ENCODE measurements around the gene LITAF.

Gene LITAF

GRCh38 chr16:11536104-11536866 lies 50.4 kb downstream of the LITAF start:
- no peaks in the 10 kb centered on the region for H3K9me3 ChIP-seq
- DNase-seq (ENCODE audit: low spot score in 2 of 2), result no peak
- H3K36me3 ChIP-seq (replicated peaks), result no peaks in the 10 kb centered on the region
- H3K4me3 ChIP-seq, result no peak overlapping the region
- H3K27me3 ChIP-seq (ENCODE audit: low read depth), result no peaks in the 10 kb centered on the region
- H3K4me1 ChIP-seq, result no peaks in the 10 kb centered on the region
- in situ Hi-C loops (cut with MboI; ENCODE audit: low sequenced_read_pairs), result loop anchor here (10.0 to 25.0 kb wide), 3 partner anchors 59 to 526 kb away; no protein-coding TSS in a partner anchor

DNA sequence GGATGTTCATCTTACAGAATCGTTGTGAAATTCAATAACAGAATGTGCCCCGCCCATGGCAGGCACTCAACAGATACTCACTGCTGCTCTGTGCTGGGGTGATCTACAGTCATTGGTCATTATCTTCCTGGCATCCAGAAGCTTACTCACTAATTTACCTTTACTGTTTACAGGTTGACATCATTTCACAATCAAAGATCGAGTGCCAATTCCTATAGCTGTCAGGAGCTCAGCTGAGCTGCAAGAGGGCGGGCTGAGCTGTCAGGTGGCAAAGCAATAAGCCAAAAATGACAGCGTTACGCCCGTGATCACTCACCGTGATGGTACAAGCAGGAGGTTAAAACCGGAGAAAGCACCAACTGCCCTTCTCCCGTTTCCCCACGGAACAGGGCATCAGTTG lies 51.2 kb downstream of the LITAF start:
- no peaks in the 10 kb centered on the region for H3K36me3 ChIP-seq (replicated peaks)
- H3K27me3 ChIP-seq (ENCODE audit: low read depth), result no peaks in the 10 kb centered on the region
- no peak for DNase-seq (ENCODE audit: low spot score in 2 of 2)
- in situ Hi-C loops (cut with MboI; ENCODE audit: low sequenced_read_pairs), result loop anchor here (10.0 to 25.0 kb wide), 3 partner anchors 59 to 527 kb away; no protein-coding TSS in a partner anchor
- no peak overlapping the region for H3K4me3 ChIP-seq
- H3K4me1 ChIP-seq, result no peaks in the 10 kb centered on the region
- H3K9me3 ChIP-seq, result no peaks in the 10 kb centered on the region

DNA sequence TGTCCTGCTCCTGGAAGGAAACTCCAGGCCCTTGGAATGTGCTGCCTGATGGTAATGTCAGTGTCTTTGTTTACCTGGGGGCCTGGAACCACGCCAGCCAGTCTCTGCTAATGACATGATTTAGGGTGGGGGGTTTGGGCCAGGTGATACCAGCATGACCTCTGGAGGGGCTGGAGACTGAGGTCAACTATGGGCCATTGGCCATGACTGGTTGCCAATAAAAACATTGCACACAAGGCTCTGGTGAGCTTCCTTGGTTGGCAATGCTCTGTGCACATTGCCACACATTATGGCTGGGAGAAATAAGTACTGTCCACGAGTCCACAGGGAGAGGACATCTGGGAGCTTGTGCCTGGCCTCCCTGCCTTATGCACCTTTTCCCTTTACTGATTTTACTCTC lies 52.5 kb downstream of the LITAF start:
- in situ Hi-C loops (cut with MboI; ENCODE audit: low sequenced_read_pairs), result loop anchor here (10.0 to 25.0 kb wide), 3 partner anchors 61 to 528 kb away; no protein-coding TSS in a partner anchor
- H3K36me3 ChIP-seq (replicated peaks), result no peaks in the 10 kb centered on the region
- no peak overlapping the region for H3K4me3 ChIP-seq
- no peaks in the 10 kb centered on the region for H3K4me1 ChIP-seq
- no peaks in the 10 kb centered on the region for H3K9me3 ChIP-seq
- DNase-seq (ENCODE audit: low spot score in 2 of 2), result no peak
- no peaks in the 10 kb centered on the region for H3K27me3 ChIP-seq (ENCODE audit: low read depth)

DNA sequence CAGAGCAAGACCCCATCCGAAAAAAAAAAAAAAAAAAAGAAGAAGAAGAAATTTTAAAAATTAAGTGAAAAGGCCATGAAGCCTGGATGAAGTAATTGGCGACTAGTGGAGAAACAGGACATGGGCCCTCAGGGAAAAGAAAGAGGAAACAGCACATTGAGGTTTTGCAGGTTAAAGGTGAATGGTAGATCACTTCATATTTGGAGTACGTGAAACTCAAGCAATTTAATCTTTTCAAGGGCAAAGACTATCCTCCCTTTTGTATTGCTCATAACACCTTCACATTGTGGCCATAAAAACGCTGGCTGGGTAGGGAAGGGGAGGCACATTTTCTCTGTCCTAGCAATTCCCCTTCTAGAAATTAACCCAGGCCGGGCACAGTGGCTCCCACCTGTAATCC lies 53.1 kb downstream of the LITAF start:
- Histone ChIP-seq H3K9me3 (no peaks in the 10 kb centered on the region), H3K36me3 (replicated peaks) (no peaks in the 10 kb centered on the region), H3K4me1 (no peaks in the 10 kb centered on the region), H3K27me3 (ENCODE audit: low read depth) (no peaks in the 10 kb centered on the region), H3K4me3 (no peak overlapping the region)
- no peak for DNase-seq (ENCODE audit: low spot score in 2 of 2)
- in situ Hi-C loops (cut with MboI; ENCODE audit: low sequenced_read_pairs), result loop anchor here (10.0 to 25.0 kb wide), 3 partner anchors 61 to 529 kb away; no protein-coding TSS in a partner anchor

DNA sequence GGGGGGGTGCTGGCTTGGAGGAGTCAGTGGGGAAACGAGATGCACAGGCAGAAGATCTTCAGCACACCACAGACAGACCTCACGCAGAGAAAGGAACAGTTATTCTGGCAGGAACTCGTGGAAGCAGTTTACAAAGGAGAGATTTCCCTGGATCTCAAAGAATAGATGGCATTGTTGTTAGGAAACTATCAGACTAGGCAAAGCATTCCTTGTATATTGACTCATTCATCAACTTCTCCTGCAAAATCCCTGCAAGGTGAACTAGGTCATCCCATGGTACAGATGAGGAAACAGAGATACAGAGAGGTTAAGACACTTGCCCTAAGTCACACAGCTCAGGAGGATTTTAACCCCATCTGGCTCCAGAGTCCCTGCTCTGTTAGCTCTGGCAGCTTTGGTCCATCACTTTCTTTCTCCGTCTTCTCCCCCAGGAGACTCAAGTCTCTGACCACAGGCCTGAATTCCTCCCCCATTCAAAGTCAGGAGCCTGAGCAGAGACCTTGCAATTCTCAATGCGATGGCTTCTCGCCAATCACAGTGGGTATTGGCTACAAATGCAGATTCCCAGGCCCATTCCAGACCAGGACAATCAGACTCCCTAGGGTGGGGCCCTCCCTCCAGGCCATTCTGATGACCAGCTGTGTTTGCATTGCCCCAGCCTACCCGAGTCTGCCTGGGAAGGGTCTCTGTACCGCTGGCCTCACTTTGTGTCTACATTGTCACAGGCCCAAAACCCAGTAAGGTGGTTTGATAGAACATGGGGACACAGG lies 56.4 kb downstream of the LITAF start:
- DNase-seq (ENCODE audit: low spot score in 2 of 2), result no peak
- Histone ChIP-seq H3K27me3 (ENCODE audit: low read depth) (peaks cover 2% of the 10 kb centered on the region; the same call in 1 of the 2 replicates), H3K4me3 (no peak overlapping the region), H3K36me3 (replicated peaks) (no peaks in the 10 kb centered on the region), H3K4me1 (no peaks in the 10 kb centered on the region), H3K9me3 (no peaks in the 10 kb centered on the region)
- in situ Hi-C loops (cut with MboI; ENCODE audit: low sequenced_read_pairs), result loop anchor here (10.0 to 25.0 kb wide), 3 partner anchors 64 to 532 kb away; no protein-coding TSS in a partner anchor

DNA sequence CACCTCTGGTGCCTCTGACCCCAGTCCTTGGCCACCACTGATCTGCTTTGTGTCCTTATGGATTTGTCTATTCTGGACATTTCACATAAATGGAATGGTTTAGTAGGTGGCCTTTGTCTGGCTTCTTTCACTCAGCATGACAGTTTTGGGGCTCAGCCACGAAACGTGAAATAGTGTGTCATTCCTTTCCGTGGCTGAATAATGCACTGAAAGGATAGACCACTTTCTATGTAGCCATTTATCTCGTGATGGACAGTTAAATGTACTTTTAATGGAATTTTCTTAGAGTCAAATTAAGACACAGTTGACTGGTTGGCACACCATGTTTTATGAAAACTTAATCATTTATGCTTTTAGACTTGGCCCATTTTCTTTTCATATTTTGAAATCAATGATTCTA lies 57.4 kb downstream of the LITAF start:
- Histone ChIP-seq H3K9me3 (no peaks in the 10 kb centered on the region), H3K4me1 (no peaks in the 10 kb centered on the region), H3K27me3 (ENCODE audit: low read depth) (peaks cover 4% of the 10 kb centered on the region; the same call in 1 of the 2 replicates), H3K36me3 (replicated peaks) (no peaks in the 10 kb centered on the region), H3K4me3 (no peak overlapping the region)
- DNase-seq (ENCODE audit: low spot score in 2 of 2), result no peak
- in situ Hi-C loops (cut with MboI; ENCODE audit: low sequenced_read_pairs), result loop anchor here (10.0 to 25.0 kb wide), 3 partner anchors 116 to 533 kb away; no protein-coding TSS in a partner anchor

- H3K4me1 ChIP-seq, result no peaks in the 10 kb centered on the region
- H3K27me3 ChIP-seq (ENCODE audit: low read depth), result peaks cover 4% of the 10 kb centered on the region; the same call in 1 of the 2 replicates
- no peaks in the 10 kb centered on the region for H3K36me3 ChIP-seq (replicated peaks)
- in situ Hi-C loops (cut with MboI; ENCODE audit: low sequenced_read_pairs), result loop anchor here (10.0 to 25.0 kb wide), 3 partner anchors 117 to 534 kb away; no protein-coding TSS in a partner anchor
- no peak overlapping the region for H3K4me3 ChIP-seq
- H3K9me3 ChIP-seq, result no peaks in the 10 kb centered on the region
- no peak for DNase-seq (ENCODE audit: low spot score in 2 of 2)
Observed at GRCh38 chr16:11528053-11528452, 58.7 kb downstream of the LITAF start.

GRCh38 chr16:11526655-11527350 lies 59.9 kb downstream of the LITAF start:
- in situ Hi-C loops (cut with MboI; ENCODE audit: low sequenced_read_pairs), result loop anchor here (10.0 to 25.0 kb wide), 3 partner anchors 118 to 535 kb away; no protein-coding TSS in a partner anchor
- DNase-seq (ENCODE audit: low spot score in 2 of 2), result no peak
- Histone ChIP-seq H3K36me3 (replicated peaks) (no peaks in the 10 kb centered on the region), H3K4me3 (no peak overlapping the region), H3K4me1 (no peaks in the 10 kb centered on the region), H3K27me3 (ENCODE audit: low read depth) (peaks cover 4% of the 10 kb centered on the region; the same call in 1 of the 2 replicates), H3K9me3 (no peaks in the 10 kb centered on the region)

DNA sequence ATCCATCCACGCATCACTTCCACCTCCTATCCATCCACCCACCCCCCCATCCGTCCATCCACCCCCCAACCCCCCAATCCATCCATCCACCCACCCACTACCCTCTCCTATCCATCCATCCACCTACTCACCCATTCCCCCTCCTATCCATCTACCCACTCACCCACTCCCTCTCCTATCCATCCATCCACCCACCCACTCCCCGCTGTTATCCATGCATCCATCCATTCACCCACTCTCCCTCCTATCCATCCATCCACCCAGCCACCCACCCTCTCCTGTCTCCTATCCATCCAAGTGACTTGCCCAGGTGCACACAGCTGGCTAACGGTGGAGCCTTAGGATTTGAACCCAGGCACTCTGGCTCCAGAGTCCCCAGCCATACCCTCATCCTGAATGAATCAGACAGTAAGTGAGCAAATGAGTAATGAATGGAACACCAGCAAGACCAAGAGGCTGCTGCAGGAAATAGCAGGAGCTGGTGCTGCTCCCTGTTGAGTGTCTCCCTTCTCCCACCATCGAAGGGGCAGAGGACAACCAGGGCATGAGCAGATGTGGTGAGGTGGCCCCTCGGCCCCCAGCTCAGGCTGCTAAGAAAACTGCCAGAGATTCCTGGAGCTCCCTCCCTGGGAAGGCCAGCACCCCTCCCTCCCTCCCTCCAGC lies 62.5 kb downstream of the LITAF start:
- DNase-seq (ENCODE audit: low spot score in 2 of 2), result no peak
- no peaks in the 10 kb centered on the region for H3K36me3 ChIP-seq (replicated peaks)
- in situ Hi-C loops (cut with MboI; ENCODE audit: low sequenced_read_pairs), result loop anchor here (10.0 to 25.0 kb wide), 2 partner anchors 121 to 562 kb away; no protein-coding TSS in a partner anchor
- H3K27me3 ChIP-seq (ENCODE audit: low read depth), result peaks cover 4% of the 10 kb centered on the region; the same call in 1 of the 2 replicates
- H3K4me3 ChIP-seq, result no peak overlapping the region
- H3K4me1 ChIP-seq, result no peaks in the 10 kb centered on the region
- no peaks in the 10 kb centered on the region for H3K9me3 ChIP-seq

DNA sequence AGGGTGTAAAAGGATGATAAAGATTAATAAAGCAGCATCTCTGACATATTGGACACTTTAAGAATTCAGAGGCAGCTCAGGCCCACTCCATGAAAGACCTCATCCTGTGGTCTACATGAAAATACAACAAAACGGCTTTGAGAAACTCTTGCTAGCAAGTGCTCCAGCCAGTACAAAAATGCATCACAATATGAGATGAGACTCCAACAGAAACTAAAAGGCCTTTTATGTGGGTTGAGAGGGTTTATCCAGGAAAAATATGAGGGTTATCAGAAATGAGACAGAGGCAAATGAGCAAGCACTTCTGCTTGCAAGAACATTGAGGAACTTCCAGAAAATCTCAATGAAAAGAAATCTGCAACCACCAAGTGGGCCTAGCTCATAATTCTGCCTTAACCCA lies 65.7 kb downstream of the LITAF start:
- DNase-seq (ENCODE audit: low spot score in 2 of 2), result no peak
- H3K27me3 ChIP-seq (ENCODE audit: low read depth), result 0 out of 2 replicates have a peak, but pooled peaks cover 4% of the 10 kb centered on the region
- no peaks in the 10 kb centered on the region for H3K36me3 ChIP-seq (replicated peaks)
- no peaks in the 10 kb centered on the region for H3K9me3 ChIP-seq
- H3K4me3 ChIP-seq, result no peak overlapping the region
- H3K4me1 ChIP-seq, result no peaks in the 10 kb centered on the region
- in situ Hi-C loops (cut with MboI; ENCODE audit: low sequenced_read_pairs), result loop anchor here (10.0 to 25.0 kb wide), 2 partner anchors 124 to 559 kb away; no protein-coding TSS in a partner anchor

- H3K4me3 ChIP-seq, result no peak overlapping the region
- in situ Hi-C loops (cut with MboI; ENCODE audit: low sequenced_read_pairs), result loop anchor here (10.0 to 25.0 kb wide), 2 partner anchors 124 to 558 kb away; no protein-coding TSS in a partner anchor
Observed at GRCh38 chr16:11520442-11520841, 66.3 kb downstream of the LITAF start.

DNA sequence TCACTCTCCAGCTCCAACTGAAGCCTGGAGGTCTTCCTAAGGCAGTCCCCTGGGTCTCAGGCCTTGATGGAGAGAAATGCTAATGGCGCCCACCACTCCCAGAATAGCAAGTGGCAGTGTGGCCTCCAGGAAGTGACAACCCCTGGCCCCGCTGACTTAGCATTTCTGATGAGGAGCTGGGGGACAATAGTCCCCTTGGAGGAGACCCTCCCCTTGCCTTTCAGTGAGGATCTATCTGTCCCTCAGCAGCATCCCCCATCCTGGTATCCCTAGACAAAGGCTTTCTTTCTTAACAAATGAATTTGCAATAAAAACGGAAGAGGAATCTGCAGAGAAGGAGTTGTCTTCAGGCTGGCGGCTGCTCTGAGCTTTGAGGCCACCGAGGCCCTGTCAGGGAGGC lies 68.8 kb downstream of the LITAF start:
- Histone ChIP-seq H3K4me3 (no peak overlapping the region), H3K36me3 (replicated peaks) (no peaks in the 10 kb centered on the region), H3K9me3 (no peaks in the 10 kb centered on the region), H3K4me1 (no peaks in the 10 kb centered on the region), H3K27me3 (ENCODE audit: low read depth) (no peaks in the 10 kb centered on the region)
- in situ Hi-C loops (cut with MboI; ENCODE audit: low sequenced_read_pairs), result loop anchor here (25.0 kb wide), 1 partner anchor 556 kb away; no protein-coding TSS in a partner anchor
- no peak for DNase-seq (ENCODE audit: low spot score in 2 of 2)

More at GRCh38 chr16:11520442-11520841, 66.3 kb downstream of the LITAF start:
- no peaks in the 10 kb centered on the region for H3K9me3 ChIP-seq
- H3K36me3 ChIP-seq (replicated peaks), result no peaks in the 10 kb centered on the region
- DNase-seq (ENCODE audit: low spot score in 2 of 2), result no peak
- 0 out of 2 replicates have a peak, but pooled peaks cover 2% of the 10 kb centered on the region for H3K27me3 ChIP-seq (ENCODE audit: low read depth)
- no peaks in the 10 kb centered on the region for H3K4me1 ChIP-seq
